ENCODE data around the gene RPL38. TPM values are rescaled to one million over a fixed set of nuclear protein-coding genes. Genes with fewer than 3 reads are reported as not detected.

The RPL38 gene
- total and polyA plus RNA-seq, 3 donors from 2014 or later, result 345 to 1,788 (median 563) TPM

DNA sequence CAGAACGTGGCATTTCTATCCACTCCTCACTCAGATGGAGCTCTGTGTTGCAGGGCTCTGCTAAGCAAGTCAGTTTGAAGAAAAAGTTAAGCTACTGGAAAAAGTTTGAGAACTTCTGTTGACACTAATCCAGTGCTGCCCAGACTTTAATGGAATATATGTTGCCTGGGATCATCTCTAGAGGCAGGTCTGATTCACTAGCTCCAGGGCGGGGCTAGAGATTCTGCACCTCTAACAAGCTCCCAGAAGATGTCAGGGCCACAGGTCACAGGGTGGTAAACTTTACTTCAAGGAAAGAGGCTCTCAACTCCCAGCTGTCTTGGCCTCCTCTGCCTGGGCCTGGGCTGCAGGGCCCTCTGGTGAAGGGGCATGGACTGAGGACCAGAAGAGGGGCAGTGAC, 16.7 kb downstream of the RPL38 start:
- Histone ChIP-seq H3K27ac (no peak overlapping the region), H3K4me1 (peaks cover 2% of the 10 kb centered on the region), H3K4me3 (no peak overlapping the region), H3K9me3 (no peaks in the 10 kb centered on the region), H3K27me3 (no peaks in the 10 kb centered on the region), H3K36me3 (ENCODE audit: low read depth, missing control alignments) (no peaks in the 10 kb centered on the region)
- DNase-seq, result no peak
- WGBS, 2 donors, result 80 to 87% methylated on average over 1 to 2 of the region's 2 CpGs
- intact Hi-C loops (cut with DNase I; ENCODE audit: low total_unique reads), result no loop called here
- TF ChIP-seq, protein P1, sequence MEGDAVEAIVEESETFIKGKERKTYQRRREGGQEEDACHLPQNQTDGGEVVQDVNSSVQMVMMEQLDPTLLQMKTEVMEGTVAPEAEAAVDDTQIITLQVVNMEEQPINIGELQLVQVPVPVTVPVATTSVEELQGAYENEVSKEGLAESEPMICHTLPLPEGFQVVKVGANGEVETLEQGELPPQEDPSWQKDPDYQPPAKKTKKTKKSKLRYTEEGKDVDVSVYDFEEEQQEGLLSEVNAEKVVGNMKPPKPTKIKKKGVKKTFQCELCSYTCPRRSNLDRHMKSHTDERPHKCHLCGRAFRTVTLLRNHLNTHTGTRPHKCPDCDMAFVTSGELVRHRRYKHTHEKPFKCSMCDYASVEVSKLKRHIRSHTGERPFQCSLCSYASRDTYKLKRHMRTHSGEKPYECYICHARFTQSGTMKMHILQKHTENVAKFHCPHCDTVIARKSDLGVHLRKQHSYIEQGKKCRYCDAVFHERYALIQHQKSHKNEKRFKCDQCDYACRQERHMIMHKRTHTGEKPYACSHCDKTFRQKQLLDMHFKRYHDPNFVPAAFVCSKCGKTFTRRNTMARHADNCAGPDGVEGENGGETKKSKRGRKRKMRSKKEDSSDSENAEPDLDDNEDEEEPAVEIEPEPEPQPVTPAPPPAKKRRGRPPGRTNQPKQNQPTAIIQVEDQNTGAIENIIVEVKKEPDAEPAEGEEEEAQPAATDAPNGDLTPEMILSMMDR (IDR thresholded peaks at IDR 0.05), result no peak
- TF ChIP-seq POLR2A (IDR thresholded peaks at IDR 0.05), result no peak

DNA sequence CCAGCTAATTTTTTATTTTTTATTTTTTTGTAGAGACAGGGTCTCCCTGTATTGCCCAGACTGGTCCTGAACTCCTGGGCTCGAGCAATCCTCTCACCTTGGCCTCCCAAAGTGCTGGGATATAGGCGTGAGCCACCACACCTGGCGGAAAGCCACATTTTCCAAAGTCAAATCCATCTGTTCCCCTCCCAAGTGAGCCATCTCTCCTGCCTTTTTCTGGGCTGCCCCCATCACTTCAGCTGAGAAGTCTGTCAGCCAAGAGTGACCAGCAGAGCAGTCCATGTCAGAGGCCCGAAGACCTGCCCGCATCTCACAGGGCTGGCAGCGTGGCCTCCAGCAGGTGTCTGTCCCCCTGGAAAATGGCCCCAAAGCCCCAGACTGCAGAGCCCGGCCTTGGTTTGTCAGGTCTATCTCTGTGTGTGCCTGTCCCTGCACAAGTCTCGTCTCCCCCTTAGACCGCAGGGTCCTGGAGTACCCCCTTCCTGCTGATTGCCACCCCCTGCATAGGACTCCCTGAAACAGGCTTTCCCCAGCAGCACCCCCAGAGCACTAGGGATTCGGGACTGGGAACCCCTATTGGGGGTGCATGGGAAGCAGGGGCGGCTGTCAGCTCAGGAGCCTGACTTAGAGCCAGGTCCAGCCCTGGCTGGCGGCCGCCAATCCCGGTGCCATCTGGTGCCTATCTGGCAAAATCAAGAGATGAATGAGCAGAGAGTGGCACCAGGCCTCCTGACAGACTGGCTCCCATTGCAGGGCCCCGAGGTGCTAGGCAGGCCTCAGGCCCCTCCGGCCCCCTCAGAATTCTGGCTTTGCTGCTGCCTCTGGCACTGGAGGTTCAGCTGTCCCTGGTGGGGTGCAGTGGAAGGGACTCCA, 17.7 kb downstream of the RPL38 start:
- intact Hi-C loops (cut with DNase I; ENCODE audit: low total_unique reads), result no loop called here
- no peaks in the 10 kb centered on the region for H3K27me3 ChIP-seq
- no peaks in the 10 kb centered on the region for H3K36me3 ChIP-seq (ENCODE audit: low read depth, missing control alignments)
- peaks cover 3% of the 10 kb centered on the region for H3K4me1 ChIP-seq
- DNase-seq, result no peak
- no peak overlapping the region for H3K4me3 ChIP-seq
- TF ChIP-seq, protein P1 (IDR thresholded peaks at IDR 0.05), result no peak
- TF ChIP-seq POLR2A (IDR thresholded peaks at IDR 0.05), result no peak
- 94 to 95% methylated on average over 13 to 16 of the region's 16 CpGs for whole genome bisulfite sequencing, 2 donors
- H3K27ac ChIP-seq, result no peak overlapping the region
- no peaks in the 10 kb centered on the region for H3K9me3 ChIP-seq

DNA sequence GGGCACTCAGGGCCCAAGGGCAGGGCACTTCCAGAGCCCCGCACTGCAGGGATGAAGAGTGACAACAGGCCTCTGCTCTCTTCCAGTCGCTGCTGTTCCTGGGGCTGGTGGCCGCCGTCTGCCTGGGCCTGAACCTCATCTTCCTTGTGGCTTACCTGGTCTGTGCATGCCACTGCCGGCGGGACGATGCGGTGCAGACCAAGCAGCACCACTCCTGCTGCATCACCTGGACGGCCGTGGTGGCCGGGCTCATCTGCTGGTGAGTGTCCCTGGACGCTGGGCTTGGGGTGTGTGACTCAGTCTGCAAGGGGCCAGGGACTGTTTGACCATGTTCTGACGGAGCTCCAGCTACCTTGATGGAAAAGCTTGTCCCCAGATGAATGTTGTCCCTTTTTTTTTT, 18.9 kb downstream of the RPL38 start:
- intact Hi-C loops (cut with DNase I; ENCODE audit: low total_unique reads), result no loop called here
- no peak overlapping the region for H3K27ac ChIP-seq
- H3K4me3 ChIP-seq, result no peak overlapping the region
- peaks cover 3% of the 10 kb centered on the region for H3K4me1 ChIP-seq
- TF ChIP-seq, protein P1 (IDR thresholded peaks at IDR 0.05), result no peak
- TF ChIP-seq POLR2A (IDR thresholded peaks at IDR 0.05), result no peak
- no peak for DNase-seq
- 93 to 97% methylated on average over 4 to 10 of the region's 13 CpGs for WGBS, 2 donors
- no peaks in the 10 kb centered on the region for H3K36me3 ChIP-seq (ENCODE audit: low read depth, missing control alignments)
- no peaks in the 10 kb centered on the region for H3K27me3 ChIP-seq
- H3K9me3 ChIP-seq, result no peaks in the 10 kb centered on the region

DNA sequence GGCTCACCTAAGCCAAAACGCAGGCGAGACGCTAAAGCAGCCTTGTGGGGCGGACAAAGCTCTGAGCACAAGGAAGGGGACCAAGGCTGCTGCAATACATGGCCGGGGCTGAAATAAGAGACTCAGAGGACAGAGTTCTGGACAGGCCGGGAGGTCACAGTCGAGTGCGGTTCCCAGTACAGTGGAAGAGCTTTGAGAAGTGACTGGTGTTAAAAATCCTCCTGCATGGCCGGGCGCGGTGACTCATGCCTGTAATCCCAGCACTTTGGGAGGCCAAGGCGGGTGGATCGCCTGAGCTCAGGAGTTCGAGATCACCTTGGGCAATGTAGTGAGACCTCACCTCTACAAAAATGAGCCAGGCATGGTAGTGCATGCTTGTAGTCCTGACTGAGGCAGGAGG, 20.4 kb downstream of the RPL38 start:
- WGBS, 2 donors, result 94 to 97% methylated on average over 14 of the region's 14 CpGs
- no peaks in the 10 kb centered on the region for H3K36me3 ChIP-seq (ENCODE audit: low read depth, missing control alignments)
- TF ChIP-seq POLR2A (IDR thresholded peaks at IDR 0.05), result no peak
- TF ChIP-seq, protein P1 (IDR thresholded peaks at IDR 0.05), result no peak
- no peak overlapping the region for H3K27ac ChIP-seq
- H3K4me1 ChIP-seq, result peaks cover 3% of the 10 kb centered on the region
- intact Hi-C loops (cut with DNase I; ENCODE audit: low total_unique reads), result no loop called here
- DNase-seq, result no peak
- H3K9me3 ChIP-seq, result no peaks in the 10 kb centered on the region
- H3K27me3 ChIP-seq, result no peaks in the 10 kb centered on the region
- H3K4me3 ChIP-seq, result no peak overlapping the region

Data from testis (tissue), 3 donors.